ENCODE data around the gene OPA1.

DNA sequence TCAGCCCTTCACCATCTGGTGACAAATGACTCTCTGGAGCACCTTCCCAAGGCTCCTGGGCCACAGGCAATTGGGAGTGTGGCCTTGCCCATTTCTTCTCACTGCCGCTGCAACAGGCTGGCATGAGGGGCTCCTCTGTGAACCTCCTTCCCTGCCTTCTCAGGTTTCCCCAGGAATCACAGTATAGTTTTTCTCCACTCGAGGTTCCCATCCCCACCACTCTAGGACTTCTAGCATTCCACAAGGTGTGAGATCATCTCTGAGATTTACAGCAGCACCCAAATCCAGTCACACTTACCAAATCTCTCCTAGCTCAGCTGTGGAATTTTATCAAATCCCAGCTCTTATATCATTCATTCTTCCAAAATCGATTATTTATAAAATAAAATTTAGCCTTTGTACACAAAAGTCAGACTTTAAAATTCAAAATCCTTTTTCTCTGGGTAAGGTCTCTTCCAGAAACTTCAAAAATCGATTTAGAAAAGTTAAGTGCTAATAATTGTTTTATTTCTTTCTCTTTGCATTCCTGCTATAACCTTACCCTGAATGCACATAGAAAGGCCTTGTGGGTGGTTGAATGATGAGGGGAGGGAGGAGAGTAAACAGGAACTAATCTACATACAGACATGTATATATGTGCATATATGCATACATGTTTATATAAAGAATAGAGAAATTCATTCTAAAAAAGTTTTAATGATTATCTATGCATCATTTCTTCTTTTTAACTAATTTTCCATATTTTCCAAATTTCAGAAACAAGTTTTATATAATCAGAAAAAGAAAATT, 19.4 kb upstream of the OPA1 start:
- TF ChIP-seq, protein P1, sequence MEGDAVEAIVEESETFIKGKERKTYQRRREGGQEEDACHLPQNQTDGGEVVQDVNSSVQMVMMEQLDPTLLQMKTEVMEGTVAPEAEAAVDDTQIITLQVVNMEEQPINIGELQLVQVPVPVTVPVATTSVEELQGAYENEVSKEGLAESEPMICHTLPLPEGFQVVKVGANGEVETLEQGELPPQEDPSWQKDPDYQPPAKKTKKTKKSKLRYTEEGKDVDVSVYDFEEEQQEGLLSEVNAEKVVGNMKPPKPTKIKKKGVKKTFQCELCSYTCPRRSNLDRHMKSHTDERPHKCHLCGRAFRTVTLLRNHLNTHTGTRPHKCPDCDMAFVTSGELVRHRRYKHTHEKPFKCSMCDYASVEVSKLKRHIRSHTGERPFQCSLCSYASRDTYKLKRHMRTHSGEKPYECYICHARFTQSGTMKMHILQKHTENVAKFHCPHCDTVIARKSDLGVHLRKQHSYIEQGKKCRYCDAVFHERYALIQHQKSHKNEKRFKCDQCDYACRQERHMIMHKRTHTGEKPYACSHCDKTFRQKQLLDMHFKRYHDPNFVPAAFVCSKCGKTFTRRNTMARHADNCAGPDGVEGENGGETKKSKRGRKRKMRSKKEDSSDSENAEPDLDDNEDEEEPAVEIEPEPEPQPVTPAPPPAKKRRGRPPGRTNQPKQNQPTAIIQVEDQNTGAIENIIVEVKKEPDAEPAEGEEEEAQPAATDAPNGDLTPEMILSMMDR (IDR thresholded peaks at IDR 0.05), result no peak
- TF ChIP-seq POLR2A (IDR thresholded peaks at IDR 0.05), result no peak

Measured in uterus (tissue), 2 donors.